Measurements from ENCODE around the gene BAIAP2L2.
A peak's percentile ranks its signal among the peaks of the same experiment; 100 is the strongest.
"Not testable (repeated sequence)": the region's sequence is repeated elsewhere in the genome, so short reads cannot be mapped to it uniquely, and the experiment has no call there.

BAIAP2L2 gene

GRCh38 chr22:38066381-38067027, 44.0 kb downstream of the BAIAP2L2 start:
- DNase-seq = no peak

GRCh38 chr22:38065539-38065938, 44.9 kb downstream of the BAIAP2L2 start:
- DNase-seq = no peak

GRCh38 chr22:38062791-38063190, 47.7 kb downstream of the BAIAP2L2 start:
- DNase-seq = no peak

GRCh38 chr22:38056969-38057891, 53.3 kb downstream of the BAIAP2L2 start, which contains the start of gene PICK1:
PICK1 (plus strand) TSS chr22:38057404; CDS start chr22:38057810, 406 bp downstream.
- DNase-seq = peak; percentile 89

GRCh38 chr22:38051900-38052862, 58.3 kb downstream of the BAIAP2L2 start:
- peak; percentile 63 for DNase-seq

- DNase-seq = no peak
Measured at GRCh38 chr22:38051261-38051660, 59.2 kb downstream of the BAIAP2L2 start.

GRCh38 chr22:38050720-38051119, 59.8 kb downstream of the BAIAP2L2 start:
- no peak for DNase-seq

- no peak for DNase-seq
Measured at GRCh38 chr22:38049812-38050619, 60.5 kb downstream of the BAIAP2L2 start.

- no peak for DNase-seq
Measured at GRCh38 chr22:38046070-38046748, 64.3 kb downstream of the BAIAP2L2 start.

GRCh38 chr22:38043151-38044039, 67.1 kb downstream of the BAIAP2L2 start:
- no peak for DNase-seq

- DNase-seq = no peak
Measured at GRCh38 chr22:38042488-38042790, 68.0 kb downstream of the BAIAP2L2 start.

GRCh38 chr22:38041760-38042487, 68.6 kb downstream of the BAIAP2L2 start:
- DNase-seq = no peak

GRCh38 chr22:38040953-38041759, 69.3 kb downstream of the BAIAP2L2 start:
- no peak for DNase-seq

- no peak for DNase-seq
Measured at GRCh38 chr22:38038890-38039812, 71.3 kb downstream of the BAIAP2L2 start.

- DNase-seq = no peak
Measured at GRCh38 chr22:38038426-38038825, 72.1 kb downstream of the BAIAP2L2 start.

GRCh38 chr22:38037367-38038150, 72.9 kb downstream of the BAIAP2L2 start:
- not testable (repeated sequence) for DNase-seq
